Right hindlimb (tissue), 1 donor: ENCODE data around the gene TRAF3IP3.
"Not testable (repeated sequence)": the region's sequence is repeated elsewhere in the genome, so short reads cannot be mapped to it uniquely, and the experiment has no call there.

Experiments
- DNase-seq: peaks from one replicate; pipeline ENCODE4 v3.0.0-alpha.2; 2018

TRAF3IP3 gene

DNA sequence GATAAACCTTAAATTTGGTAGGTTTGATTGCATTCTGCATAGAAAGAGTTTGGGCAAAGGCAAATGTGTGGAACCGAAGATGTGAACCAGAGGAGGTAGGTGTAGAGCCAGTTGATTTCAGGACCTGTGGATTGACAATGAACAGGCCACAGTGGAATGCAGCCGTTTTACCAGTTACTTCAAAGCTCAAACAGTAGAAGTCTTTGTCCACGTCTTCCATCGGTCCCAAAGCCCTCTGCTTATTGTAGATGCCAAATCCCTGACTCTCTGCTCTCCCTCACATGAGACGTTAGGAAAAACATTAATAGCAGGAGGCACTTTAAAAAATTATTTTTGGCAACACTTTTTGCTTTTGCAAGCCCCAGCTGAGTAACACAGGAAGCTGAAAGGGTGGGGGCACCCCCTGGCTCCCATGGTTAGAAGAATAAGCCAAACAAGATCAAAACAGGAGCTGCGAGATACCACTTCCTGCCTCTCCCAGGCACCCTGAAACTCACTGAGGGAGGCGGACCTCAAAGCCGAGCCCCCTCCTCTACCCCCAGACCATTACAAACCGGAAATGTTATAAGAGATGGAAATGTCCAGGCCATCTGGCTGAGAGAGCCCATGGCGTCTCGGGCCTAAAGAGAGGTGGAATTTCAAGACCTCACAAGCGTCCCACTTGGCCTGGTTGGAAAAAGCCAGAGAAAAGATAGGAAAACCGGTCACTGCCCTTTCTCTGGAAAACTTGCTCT lies 13.5 kb downstream of the TRAF3IP3 start:
- DNase-seq: peak; percentile 75

DNA sequence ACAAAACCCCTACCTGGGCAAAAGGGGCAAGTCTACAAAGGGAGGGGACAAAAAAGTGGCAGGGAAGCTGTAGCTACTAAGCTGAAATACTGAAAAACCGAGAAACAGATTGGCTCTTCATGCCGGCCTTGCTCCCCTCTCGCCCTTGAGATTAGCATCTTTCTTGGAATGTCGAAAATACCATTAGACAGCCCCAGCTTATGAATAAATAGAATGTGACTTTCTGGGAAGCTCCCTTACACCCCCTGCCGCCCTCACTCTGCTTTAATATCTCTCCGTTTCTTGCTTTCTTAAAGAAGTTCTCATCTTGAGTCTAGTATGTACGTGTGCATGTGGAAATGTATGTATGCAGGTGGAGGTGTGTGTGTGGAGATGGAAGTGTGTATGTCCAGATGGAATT lies 14.1 kb downstream of the TRAF3IP3 start:
- peak; percentile 21 for DNase-seq

DNA sequence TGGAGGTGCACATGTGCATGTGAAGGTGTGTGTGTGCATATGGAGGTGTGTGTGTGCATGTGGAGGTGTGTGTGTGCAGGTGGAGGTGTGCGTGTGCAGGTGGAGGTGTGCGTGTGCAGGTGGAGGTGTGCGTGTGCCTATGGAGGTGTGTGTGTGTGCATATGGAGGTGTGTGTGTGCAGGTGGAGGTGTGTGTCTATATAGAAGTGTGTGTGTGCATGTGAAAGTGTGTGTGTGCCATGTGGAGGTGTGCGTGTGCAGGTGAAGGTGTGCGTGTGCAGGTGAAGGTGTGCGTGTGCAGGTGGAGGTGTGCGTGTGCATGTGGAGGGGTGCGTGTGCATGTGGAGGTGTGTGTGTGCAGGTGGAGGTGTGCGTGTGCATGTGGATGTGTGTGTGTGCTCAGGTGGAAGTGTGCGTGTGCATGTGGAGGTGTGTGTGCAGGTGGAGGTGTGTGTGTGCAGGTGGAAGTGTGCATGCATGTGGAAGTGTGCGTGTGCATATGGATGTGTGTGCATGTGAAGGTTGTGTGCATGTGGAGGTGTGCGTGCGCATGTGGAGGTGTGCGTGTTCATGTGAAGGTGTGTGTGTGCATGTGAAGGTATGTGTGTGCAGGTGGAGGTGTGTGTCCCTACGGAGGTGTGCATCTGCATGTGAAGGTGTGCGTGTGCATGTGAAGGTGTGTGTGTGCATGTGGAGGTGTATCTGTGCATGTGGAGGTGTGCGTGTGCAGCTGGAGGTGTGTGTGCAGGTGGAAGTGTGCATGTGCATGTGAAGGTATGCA lies 15.0 kb downstream of the TRAF3IP3 start:
- no peak for DNase-seq

DNA sequence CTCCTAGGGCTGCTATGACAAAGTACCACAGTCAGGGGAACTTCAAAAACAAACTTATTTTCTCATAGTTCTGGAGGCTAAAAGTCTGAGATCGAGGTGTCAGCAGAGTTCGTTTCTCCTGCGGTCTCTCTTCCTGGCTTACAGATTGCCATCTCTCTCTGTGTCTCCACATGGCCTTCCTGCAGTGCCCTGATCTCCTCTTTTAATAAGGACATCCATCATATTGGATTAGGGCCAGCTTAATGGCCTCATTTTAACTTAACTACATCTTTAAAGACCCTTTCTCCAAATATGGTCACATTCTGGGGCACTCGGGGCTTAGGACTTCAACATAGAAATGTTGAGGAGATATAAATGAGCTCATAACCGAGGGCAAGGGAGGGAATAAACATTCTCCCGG lies 16.3 kb downstream of the TRAF3IP3 start:
- no peak for DNase-seq

DNA sequence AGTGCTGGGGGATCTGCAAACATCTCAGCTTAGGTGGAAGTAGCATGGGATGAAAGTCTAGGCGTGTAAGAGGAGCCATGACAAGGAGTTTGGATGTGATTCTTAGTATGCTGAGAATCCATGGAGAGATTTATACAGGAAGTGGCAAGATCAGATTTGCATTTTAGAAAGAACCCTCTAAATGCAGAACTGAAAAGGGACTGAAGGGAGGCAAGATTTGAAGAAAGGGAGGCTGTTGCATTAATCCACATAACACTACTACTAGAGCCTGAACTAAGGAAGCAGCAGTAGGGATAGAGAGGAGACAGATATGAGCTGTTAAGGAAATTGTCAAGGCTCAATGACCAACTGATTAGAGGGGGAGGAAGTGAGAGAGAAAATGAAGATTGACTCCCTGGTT lies 18.7 kb downstream of the TRAF3IP3 start:
- DNase-seq: no peak

DNA sequence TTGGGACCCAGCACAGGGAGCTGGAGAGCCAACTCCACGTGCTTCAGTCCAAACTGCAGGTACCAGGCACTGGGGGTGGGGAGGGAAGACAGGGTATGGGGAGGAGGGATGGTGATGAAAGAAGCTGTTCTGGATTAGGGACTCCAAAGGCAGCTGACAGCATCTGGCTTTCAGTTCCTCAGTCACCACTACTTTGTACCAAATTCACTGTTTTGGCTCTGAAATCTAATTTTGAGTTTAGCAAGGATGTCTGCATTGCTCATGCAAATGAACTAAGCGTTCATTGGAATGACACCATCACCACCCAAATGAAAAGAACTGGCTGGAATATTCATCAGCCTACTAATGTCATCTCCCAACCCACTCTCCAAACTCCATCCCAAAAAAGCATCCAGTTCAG lies 19.8 kb downstream of the TRAF3IP3 start:
- DNase-seq: no peak

DNA sequence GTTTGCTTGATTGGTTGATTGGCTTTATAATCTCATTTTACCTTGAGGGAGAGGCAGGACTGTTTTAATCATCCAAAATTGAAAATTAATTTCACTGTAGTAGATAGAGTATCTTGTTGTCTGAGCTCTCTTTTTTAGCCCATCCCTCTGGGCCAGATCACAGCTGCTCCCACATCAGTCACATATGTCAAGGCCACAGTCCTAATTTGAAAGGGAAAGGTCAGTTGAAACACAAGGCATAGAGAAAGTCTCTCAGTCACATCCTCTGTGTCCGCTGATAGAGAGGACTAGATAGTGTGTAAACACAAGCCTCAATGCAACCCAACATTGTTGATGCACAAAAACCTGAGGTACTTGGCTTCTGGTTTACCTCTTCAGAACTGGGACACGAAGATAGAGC lies 21.7 kb downstream of the TRAF3IP3 start:
- DNase-seq: no peak

DNA sequence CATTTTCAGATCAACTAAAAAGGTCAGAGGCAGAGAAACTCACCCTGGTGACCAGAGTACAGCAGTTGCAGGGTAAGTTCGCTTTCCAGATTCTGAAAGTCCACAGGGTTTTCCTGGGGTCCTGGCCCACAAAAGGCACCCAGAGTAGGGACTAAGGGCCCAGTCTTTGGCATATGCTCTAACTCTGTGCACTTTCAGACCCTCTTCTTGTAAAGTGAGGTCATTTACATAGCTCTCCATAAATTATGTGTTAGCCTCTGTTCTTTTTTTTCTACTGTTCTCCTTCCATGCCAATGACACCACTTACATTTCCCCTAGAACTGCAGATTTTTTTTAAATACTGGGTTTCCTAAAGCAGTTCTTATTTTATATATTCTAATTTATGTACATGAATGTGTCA lies 22.2 kb downstream of the TRAF3IP3 start:
- no peak for DNase-seq

DNA sequence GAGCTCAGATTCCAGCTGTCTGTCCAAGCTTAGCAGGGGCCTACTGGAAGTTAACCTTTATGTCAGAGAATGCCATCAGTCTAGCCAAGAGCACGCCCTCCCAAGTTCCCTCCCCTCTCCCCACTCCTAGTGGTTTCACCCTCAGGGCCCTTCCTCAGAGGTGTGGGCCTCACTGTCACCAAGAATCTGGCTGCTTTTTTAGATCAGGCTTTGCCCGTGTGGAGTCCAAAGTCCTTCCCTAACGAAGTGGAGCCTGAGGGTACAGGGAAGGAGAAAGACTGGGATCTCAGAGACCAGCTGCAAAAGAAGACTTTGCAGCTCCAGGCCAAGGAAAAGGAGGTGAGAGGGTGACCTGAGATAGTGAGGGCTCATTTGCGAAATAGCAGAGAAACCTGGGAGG lies 24.4 kb downstream of the TRAF3IP3 start:
- no peak for DNase-seq

DNA sequence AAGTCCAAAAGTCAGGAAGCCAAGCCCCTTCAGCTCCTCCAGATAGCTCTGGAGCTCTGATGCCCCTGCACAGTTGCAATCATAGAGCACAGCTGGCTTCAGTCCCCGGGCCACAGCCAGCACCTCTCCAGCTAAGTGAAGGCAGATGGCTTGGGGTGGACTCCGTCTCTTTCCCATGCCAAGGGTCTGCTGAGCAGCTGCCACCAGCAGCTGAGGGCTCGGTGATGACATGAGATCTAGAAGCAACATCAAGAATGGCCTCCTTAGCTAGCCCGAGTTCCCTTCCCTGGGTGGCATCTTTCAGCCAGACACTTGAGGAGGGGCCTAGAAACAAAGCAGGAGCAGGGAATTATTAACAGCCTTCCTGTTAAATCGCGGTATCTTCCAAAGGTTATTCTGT lies 27.5 kb downstream of the TRAF3IP3 start:
- DNase-seq: peak; percentile 59

DNA sequence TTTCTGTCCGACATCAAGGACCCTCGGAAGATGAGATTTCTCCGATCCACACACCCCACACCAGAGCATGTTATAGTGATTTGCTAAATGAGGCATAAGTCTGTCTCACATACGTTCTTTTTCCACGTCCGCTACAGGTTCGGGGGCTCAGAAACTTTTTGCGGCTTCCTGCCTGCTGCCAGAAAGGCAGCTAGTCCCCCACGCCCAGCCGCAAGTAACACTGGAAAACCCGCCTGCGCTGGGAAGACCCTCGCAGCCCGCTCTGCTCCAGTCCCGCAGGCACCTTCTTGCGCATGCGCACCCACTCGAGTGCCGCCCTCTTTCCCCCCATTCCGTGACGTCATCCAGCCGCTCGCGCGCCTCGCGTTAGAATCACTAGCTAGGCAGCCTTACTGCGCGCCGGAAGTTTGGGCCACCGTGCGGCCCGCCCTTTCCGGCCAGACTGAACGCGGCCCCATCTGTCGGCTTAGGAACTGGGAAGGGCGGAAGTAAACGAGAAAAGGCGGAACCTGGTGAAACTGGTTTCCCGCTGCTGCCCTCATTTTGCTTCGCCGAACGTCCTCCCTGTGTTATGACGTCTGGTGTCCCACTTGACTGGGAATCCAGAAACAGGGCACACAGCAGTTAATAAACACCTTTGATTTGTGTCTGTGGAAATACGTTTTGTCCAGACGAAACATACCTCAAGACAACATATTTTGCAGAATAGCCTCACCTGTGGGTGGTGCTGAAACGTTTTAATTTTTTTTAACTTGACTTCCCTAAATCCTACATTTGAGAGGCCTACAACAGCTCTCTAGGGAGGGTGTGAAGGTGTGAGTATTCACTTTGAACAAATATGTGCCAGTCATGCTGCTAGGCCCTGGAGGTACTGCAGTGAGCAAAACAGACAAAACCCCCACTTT lies 28.7 kb downstream of the TRAF3IP3 start, which contains the start of gene C1orf74:
C1orf74 (minus strand) TSS at position 295 of the 905 bp plus-strand sequence. CDS start 925 bp downstream, outside the sequence.
- DNase-seq: peak; percentile 99

DNA sequence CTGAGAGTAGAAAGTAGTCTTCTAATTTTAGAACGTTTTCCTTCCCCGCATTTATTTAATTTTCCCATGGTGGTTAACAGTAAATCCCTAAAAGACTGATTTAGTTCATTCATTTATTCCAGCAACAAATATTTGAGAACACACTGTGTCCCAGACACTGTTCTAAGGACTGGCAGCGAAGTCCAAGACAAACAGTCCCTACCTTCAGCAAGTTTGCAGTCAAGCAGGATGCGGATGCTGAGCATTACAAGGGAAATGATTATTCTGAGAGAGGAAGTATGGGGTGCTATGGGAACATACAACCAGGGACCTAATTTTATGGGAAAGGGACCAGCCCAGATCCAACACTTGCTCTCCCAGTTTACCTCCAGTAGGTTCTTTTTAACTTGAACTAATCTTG lies 29.7 kb downstream of the TRAF3IP3 start:
- DNase-seq: no peak

DNA sequence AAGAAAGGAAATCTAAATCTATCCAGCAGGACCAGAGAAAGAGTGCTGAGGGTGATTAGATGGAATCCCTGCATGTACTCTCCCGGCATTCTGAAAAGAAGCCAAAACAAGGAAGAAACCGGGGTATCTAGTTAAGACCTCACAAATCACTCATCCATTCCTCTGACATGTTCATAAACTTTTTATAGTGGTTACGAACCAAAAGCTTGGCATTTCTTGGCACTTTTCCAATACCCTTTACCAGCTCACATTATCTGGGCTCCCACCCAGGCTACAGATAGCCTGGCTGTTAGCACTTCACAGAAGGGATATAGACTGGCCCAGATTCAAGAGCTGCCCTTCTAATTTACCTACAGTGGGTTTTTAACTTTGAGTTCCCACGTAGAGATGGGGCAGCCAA lies 30.3 kb downstream of the TRAF3IP3 start:
- no peak for DNase-seq

DNA sequence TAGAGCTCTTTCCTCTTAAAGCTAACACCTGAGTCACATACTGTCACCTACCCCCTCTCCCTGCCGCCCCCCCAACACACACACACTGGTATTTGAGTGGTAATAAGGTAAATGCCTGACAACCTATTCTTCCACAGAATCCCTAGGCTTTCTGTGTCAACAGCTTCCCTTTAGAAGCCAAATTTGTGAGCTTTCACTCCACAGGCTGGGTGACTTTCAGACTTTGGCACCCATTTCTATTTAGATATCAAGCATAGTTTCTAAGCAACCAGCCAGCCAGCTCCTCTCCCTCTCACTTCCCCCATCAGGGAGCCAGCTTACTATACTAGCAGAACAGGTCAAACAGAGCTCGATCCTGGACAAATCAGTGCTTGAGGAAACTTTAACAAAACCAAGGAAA lies 31.7 kb downstream of the TRAF3IP3 start:
- no peak for DNase-seq

DNA sequence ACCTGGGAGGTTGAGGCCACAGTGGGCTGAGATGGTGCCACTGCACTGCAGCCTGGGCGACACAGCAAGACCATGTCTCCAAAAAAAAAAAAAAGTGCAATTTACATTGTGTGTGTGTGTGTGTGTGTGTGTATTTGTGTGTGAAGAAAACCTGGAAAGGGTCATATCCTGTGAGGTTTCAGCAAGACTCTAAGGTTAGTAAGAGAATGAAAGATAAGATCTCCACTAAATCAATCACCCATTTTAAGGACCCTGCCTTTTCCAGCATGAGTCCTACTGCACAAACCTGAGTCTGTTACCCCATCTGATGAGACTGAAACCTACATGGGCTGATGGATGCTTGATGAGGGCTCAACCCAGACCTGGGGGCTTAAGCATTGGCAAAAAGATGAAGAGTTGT lies 33.4 kb downstream of the TRAF3IP3 start:
- DNase-seq: no peak

DNA sequence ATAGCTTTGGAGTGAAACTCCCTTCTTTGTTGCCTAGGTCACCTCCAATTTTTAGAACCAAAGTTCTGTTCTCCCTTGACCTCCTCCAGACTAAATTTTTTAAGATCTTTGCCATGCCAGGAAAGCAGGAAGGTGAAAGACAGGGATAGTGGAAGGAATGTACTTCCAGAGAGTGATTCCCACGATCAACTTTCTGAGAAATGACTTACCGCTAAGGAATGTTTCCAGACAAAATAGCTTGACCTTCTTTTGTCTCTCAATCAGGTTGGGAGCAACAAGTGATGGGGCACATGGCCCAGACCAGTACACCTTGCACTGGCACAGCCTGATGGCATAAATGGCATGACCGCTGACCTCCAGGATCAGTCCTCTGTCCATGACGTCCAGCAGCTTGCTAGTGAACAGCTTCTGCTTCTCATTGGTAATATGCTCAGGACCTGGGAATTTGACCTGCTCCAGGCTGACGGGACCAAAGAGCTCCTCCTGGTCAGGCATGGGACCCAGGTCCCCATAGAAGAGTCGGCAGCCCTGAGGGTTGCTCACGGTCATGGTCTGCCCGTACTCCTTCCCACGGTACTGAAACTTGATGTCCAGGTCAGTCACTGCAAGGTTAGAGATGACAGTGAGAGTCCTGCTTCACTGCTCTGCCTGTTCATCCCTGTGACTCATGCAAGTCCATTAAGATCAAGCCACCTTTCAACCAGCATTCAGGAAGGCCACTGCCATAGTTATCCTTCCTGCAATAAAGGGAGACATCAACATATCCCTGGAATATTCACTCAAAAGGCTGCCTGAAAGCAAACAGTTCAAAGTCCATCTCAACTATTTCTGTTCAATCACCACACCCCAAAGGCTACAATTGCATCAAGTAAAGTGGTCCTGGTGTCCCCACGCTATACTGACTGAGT lies 34.7 kb downstream of the TRAF3IP3 start:
- no peak for DNase-seq

DNA sequence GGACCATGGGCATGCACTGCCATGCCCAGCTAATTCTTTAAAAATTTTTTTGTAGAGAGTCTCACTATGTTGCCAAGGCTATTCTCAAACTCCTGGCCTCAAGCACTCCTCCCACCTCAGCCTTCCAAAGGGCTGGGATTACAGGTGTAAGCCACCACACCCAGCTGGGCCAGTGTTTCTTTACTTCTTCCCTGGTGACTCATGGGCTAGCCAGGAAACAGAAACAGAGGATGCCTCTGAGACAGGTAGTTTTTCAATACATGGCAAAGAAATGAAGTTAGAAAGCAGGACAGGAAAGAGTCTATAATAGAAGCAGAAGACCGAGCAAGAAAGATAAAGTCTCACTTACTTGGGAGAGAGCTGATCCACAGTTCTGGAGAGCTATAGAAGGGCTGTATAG lies 36.1 kb downstream of the TRAF3IP3 start:
- no peak for DNase-seq

DNA sequence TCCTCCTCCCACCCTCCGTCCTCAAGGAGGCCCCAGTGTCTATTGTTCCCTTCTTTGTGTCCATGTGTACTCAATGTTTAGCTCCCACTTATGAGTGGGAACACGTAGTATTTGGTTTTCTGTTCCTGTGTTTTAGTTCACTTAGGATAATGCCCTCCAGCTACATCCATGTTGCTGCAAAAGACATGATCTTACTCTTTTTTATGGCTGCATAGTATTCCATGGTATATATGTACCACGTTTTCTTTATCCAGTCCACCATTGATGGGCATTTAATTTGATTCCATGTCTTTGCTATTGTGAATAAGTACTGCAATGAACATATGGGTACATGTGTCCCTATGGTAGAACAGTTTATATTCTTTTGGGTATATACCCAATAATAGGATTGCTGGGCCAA lies 37.9 kb downstream of the TRAF3IP3 start:
- not testable (repeated sequence) for DNase-seq

DNA sequence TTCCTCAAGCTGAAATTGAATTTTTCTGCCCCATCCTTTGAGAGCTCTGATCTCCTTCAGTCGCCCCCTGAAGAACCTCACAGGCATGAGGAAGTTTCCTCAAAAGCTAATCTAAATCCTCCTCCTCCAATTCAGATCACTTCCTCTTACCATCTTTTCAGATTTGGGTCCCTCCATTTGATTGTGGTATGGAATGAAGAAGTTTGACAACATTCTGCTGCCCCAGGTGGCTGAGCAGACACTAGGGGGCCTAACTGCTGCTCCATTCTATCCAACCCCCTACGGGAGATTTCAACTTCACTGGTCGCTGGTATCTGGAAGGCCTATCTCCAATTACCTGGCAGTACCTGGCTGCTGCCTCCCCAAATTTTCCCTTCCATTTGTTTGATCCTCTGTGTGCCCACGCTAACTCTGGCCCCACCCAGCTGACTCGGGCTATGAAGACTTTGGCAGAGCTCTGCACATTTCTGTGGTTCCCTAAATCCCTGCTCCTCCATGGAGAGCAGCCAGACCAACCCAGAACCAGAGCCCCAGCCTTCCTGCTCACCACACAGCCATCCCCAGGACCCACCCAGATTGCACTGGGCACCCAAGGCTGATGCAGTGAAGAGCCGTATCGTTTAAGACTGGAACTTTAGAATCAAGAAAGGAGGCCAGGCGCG lies 42.3 kb downstream of the TRAF3IP3 start:
- DNase-seq: no peak

DNA sequence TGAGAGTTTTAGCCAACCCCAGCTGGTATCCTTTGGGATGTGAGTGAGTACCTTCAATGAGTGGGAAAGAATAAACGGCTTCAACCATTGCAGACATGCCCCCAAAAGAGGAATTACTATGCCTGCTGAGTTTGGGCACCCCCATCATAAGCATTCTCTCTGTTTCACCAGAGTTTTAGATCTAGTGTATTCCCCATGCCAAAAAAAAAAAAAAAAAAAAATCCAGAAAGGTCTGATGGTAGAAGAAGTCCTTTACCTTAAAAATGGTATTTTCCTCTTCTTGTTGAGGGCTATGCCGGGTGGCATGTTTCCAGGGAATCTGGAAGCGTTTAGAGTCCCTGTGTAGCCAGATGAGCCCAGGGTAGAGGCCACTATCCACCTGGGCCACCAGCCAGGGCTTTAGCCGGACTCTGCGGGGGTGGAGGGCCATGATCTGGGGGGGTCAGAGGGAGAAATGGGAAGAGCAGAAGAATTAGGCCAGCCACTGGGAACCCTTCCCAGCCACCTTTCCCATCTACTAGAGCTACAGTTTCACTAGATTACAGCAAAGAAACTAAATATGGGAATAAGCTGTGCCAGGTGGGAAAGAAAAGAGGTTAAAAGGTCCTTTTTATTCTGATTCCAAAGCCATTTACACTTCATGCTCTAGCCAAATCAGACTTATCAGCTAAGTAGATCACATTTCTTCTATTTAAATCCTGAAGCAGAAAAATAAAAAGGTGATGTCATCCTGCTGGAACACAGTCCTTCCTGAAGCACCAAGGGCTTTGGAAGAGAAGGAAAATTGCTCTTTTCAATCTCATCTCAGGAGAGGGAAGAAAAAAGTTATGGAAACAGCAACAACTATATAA lies 45.4 kb downstream of the TRAF3IP3 start:
- DNase-seq: peak; percentile 77
